GM18873 (cell line): ENCODE data around the gene ABCC5.
"Not testable (repeated sequence)": the region's sequence is repeated elsewhere in the genome, so short reads cannot be mapped to it uniquely, and the experiment has no call there.

Experiments
- ATAC-seq: cut with Tn5 transposase; IDR thresholded peaks from one replicate; pipeline ENCODE4 v1.9.1; 2021; ENCODE audit warnings: mild to moderate bottlenecking, moderate library complexity, moderate number of reproducible peaks; ENCODE audit not compliant: unreplicated experiment, low FRiP score

Gene ABCC5

DNA sequence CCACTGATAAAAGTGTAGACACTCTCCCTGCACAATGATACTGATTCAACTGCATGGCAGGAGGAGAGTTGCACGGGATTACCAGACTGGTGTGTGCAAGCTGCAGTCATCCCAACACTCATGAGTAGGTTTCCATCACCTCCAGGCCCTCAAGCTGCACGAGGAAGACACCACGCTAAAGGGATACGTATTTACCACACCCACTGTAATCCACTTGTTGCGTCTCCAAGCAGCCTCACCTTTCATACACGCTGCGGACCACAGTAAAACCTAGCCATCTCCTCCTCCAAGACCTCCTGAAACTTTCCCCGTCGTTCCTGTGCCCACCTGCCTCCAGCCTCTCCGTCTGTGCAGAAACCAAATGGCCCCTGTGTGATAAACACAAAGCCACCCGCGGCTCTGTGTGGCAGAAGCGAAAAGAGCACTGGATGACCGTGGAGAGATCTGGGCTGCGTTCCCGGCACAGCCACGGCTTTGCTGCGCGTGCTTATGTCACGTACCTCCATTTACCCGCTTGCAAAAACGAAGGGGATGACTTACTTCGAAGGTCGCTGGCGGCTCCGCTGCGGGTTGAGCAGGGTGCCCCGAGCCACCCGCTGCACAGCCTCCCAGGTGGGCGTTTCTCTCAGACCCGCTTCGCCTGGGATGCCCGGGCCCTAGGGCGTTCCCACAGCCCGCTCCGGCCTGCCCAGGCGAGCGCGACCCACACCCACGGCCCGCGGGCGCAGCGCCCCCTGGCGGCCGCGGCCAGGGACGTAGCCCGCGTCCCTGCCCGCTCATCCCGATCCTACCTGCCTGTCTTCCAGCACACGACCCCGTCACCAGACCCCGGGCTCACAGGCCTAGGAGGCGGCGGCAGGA is 643 bp downstream of the ABCC5 start:
- ATAC-seq, result peak; percentile 17

DNA sequence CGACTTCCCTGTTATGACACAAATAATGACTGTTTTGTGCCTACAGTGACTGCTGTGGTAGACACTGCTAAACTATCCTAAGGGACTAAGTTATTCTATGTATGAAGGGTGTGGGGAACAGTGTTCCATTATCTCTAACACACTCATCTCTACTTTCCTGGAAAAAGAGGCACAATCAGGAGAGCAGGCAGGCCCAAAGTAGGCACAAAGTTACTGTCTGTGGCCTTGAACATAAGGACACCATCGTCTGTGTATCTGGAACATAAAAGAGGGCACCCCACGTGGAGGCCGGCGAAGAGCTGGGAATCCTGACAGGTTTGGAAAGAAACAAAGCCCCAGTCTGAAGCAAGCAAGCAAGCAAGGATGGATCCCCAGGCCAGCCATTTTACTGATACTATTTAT is 1.5 kb downstream of the ABCC5 start:
- no peak for ATAC-seq

GRCh38 chr3:184015381-184016019 is 2.2 kb downstream of the ABCC5 start:
- ATAC-seq, result no peak

GRCh38 chr3:184011937-184012889 is 5.5 kb downstream of the ABCC5 start:
- no peak for ATAC-seq

- ATAC-seq, result no peak
Observed at GRCh38 chr3:184011230-184011876, 6.3 kb downstream of the ABCC5 start.

DNA sequence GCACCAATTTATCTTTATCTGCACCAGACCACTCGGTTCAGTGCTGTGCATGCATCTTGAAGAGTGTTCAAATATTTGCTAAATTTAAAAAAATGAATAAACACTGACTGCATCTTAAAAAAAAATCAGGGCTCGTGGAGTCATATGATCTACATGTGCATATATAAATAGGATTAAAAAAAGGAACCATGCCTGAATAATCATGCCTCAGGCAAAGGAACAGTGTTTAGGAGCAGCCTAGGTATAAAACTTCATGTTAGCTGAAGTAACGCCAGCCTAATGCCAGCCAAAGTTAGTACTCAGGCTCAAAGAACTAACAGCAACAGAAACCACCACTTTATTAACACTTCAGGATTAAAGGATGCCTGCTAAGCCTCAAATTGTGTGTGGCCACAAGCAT is 9.5 kb downstream of the ABCC5 start:
- ATAC-seq, result no peak

DNA sequence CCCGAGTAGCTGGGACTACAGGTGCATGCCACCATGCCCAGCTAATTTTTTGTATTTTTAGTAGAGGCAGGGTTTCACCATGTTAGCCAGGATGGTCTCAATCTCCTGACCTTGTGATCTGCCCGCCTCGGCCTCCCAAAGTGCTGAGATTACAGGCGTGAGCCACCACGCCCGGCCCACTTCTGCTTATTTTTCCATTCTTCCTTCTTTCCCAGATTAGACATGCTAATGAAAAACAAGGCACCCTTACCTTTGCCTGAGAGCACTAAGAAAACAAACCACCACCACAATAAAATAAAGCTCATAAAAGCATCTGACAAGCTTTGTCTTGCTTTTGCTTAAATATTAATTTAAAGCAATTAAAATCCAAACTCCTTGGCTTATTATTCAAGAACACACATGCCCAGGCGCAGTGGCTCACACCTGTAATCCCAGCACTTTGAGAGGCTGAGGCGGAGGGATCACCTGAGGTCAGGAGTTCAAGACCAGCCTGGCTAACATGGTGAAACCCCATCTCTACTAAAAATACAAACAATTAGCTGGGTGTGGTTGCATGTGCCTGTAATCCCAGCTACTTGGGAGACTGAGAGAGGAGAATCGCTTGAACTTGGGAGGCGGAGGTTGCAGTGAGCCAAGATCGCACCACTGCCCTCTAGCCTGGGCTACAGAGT is 10.4 kb downstream of the ABCC5 start:
- not testable (repeated sequence) for ATAC-seq

- ATAC-seq, result no peak
Observed at GRCh38 chr3:184005941-184006507, 11.7 kb downstream of the ABCC5 start.

GRCh38 chr3:184004476-184004875 is 13.2 kb downstream of the ABCC5 start:
- ATAC-seq, result no peak

- no peak for ATAC-seq
Observed at GRCh38 chr3:184003187-184003967, 14.3 kb downstream of the ABCC5 start.

- ATAC-seq, result no peak
Observed at GRCh38 chr3:184002469-184002868, 15.2 kb downstream of the ABCC5 start.

GRCh38 chr3:184001761-184002160 is 15.9 kb downstream of the ABCC5 start:
- no peak for ATAC-seq

- no peak for ATAC-seq
Observed at GRCh38 chr3:183991403-183991802, 26.3 kb downstream of the ABCC5 start.

DNA sequence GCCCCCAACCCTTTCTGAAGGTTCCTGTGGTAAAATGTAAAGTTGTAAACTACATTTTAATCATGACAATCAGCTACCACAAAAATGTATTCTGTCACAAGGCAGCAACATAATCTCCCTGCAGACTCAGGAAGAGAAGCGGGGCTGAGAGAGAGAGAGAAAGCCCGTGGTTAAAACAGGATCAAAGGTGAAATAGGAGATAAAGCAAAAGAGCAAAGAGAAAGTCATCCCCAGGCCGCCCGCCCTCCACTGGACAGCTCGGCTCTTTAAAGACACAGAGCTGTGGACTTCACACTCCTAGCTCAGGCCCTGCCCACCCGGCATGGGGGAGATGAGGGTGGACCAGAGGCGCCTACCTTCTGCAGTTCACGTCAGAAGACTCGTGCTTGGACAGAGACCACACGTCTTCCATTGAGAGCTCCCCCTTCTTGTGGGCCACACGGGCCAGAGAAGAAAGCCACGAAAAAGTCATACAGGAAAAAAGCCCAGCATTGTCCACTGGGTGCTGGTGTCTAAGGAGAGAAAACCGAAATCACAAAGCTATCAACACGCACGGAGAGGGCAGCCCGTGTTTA is 29.4 kb downstream of the ABCC5 start:
- no peak for ATAC-seq

- no peak for ATAC-seq
Observed at GRCh38 chr3:183987000-183987600, 30.6 kb downstream of the ABCC5 start.

- ATAC-seq, result no peak
Observed at GRCh38 chr3:183984749-183985729, 32.6 kb downstream of the ABCC5 start.
